Left renal pelvis (tissue), 4 donors: ENCODE results near the gene PSMB2. TPM values are rescaled to one million over a fixed set of nuclear protein-coding genes. Genes with fewer than 3 reads are reported as not detected.
A peak's percentile ranks its signal among the peaks of the same experiment; 100 is the strongest.
"Not testable (repeated sequence)": the region's sequence is repeated elsewhere in the genome, so short reads cannot be mapped to it uniquely, and the experiment has no call there.

Experiments used
- DNase-seq, 4 donors: peaks; one replicate each; pipeline ENCODE4 v3.0.0-alpha.2; 2013; ENCODE audit warnings: low read depth in 4 of 4, low spot score in 3 of 4
- polyA plus RNA-seq, 4 donors: library from polyadenylated mRNA; unstranded; fragments of 120-200 nt; gene quantifications; one replicate each; pipeline ENCODE4 v1.2.1, GENCODE V29; 2013; ENCODE audit not compliant: insufficient read length in 4 of 4

The PSMB2 gene
- 10 to 100 TPM; 71.4 to 91.6 (median 80.1) TPM for polyA plus RNA-seq

- peak; percentile 92 to 96 (median 94) for DNase-seq
These were observed at the start of gene PSMB2 for GRCh38 chr1:35641233-35641866. PSMB2 (minus strand) TSS chr1:35641526; CDS start chr1:35641432, 94 bp downstream.

GRCh38 chr1:35691080-35691479 is 49.8 kb upstream of the PSMB2 start:
- DNase-seq = no peak

- not testable (repeated sequence) for DNase-seq
These were observed 48.8 kb upstream of the PSMB2 start for GRCh38 chr1:35690103-35690502.

GRCh38 chr1:35688161-35688560 is 46.8 kb upstream of the PSMB2 start:
- DNase-seq = no peak

- no peak for DNase-seq
These were observed 41.7 kb upstream of the PSMB2 start for GRCh38 chr1:35683012-35683411.

- no peak for DNase-seq
These were observed 38.9 kb upstream of the PSMB2 start for GRCh38 chr1:35680271-35680670.

- no peak for DNase-seq
These were observed 34.4 kb upstream of the PSMB2 start for GRCh38 chr1:35675773-35676172.

GRCh38 chr1:35674111-35674510 is 32.8 kb upstream of the PSMB2 start:
- no peak for DNase-seq

- DNase-seq = no peak
These were observed 30.8 kb upstream of the PSMB2 start for GRCh38 chr1:35672116-35672515.

- DNase-seq = no peak
These were observed 27.2 kb upstream of the PSMB2 start for GRCh38 chr1:35668506-35668905.

GRCh38 chr1:35666916-35667315 is 25.6 kb upstream of the PSMB2 start:
- no peak for DNase-seq

- no peak for DNase-seq
These were observed 24.9 kb upstream of the PSMB2 start for GRCh38 chr1:35666216-35666615.

GRCh38 chr1:35663434-35663833 is 22.1 kb upstream of the PSMB2 start:
- DNase-seq = no peak

GRCh38 chr1:35661474-35661795 is 20.1 kb upstream of the PSMB2 start:
- no peak for DNase-seq

GRCh38 chr1:35660581-35661473 is 19.5 kb upstream of the PSMB2 start:
- DNase-seq = peak in 3 of 4 donors; percentile 42 to 56 (median 44)

GRCh38 chr1:35659589-35659988 is 18.3 kb upstream of the PSMB2 start:
- DNase-seq = no peak

- DNase-seq = no peak
These were observed 16.5 kb upstream of the PSMB2 start for GRCh38 chr1:35657851-35658250.

- no peak for DNase-seq
These were observed 15.5 kb upstream of the PSMB2 start for GRCh38 chr1:35656863-35657232.

- DNase-seq = no peak
These were observed 15.0 kb upstream of the PSMB2 start for GRCh38 chr1:35656148-35656862.

GRCh38 chr1:35655196-35655595 is 13.9 kb upstream of the PSMB2 start:
- no peak for DNase-seq

GRCh38 chr1:35650416-35650815 is 9.1 kb upstream of the PSMB2 start:
- no peak for DNase-seq
